Stimulated activated CD4-positive, alpha-beta T cell treated with anti-CD3 and anti-CD28 coated beads, Interleukin-15, amount 100 ng/mL, for 48 hours (primary cell): Measurements from ENCODE around the gene PGC.

Source experiments
- DNase-seq, 2 donors: peaks; one replicate each; pipeline ENCODE4 v3.0.0-alpha.2; 2020; ENCODE audit warnings: low read depth in 2 of 2

The PGC gene

GRCh38 chr6:41747256-41748101 is at the start of gene PGC:
TSS of gene PGC (minus strand) at chr6:41747397. CDS start at chr6:41747334, 63 bp downstream.
- DNase-seq, result no peak

GRCh38 chr6:41796474-41796873 is 49.3 kb upstream of the PGC start:
- DNase-seq, result no peak

GRCh38 chr6:41791984-41792383 is 44.8 kb upstream of the PGC start:
- DNase-seq, result no peak

GRCh38 chr6:41791305-41791704 is 44.1 kb upstream of the PGC start:
- DNase-seq, result no peak

- DNase-seq, result no peak
Measured at GRCh38 chr6:41790045-41790444, 42.8 kb upstream of the PGC start.

- no peak for DNase-seq
Measured at GRCh38 chr6:41789390-41789724, 42.2 kb upstream of the PGC start.

- peak; percentile 94 to 95 for DNase-seq
Measured at GRCh38 chr6:41787219-41787917, 40.2 kb upstream of the PGC start, which contains the start of gene TOMM6. TSS of gene TOMM6 (plus strand) at chr6:41787694. CDS start at chr6:41787698, 4 bp downstream.

GRCh38 chr6:41786451-41787218 is 39.4 kb upstream of the PGC start:
- DNase-seq, result peak; percentile 66 to 85

GRCh38 chr6:41785689-41786450 is 38.7 kb upstream of the PGC start:
- DNase-seq, result no peak

GRCh38 chr6:41785254-41785653 is 38.1 kb upstream of the PGC start:
- DNase-seq, result no peak

GRCh38 chr6:41784581-41785171 is 37.5 kb upstream of the PGC start:
- no peak for DNase-seq

GRCh38 chr6:41783106-41783780 is 36.0 kb upstream of the PGC start:
- no peak for DNase-seq

- no peak for DNase-seq
Measured at GRCh38 chr6:41781366-41781730, 34.2 kb upstream of the PGC start.

- no peak for DNase-seq
Measured at GRCh38 chr6:41780551-41781365, 33.6 kb upstream of the PGC start, which contains the start of gene PRICKLE4. TSS of gene PRICKLE4 (plus strand) at chr6:41780782. CDS start at chr6:41783474, 2,692 bp downstream.

GRCh38 chr6:41779788-41780550 is 32.8 kb upstream of the PGC start, which contains the start of gene FRS3:
TSS of gene FRS3 (minus strand) at chr6:41779900. CDS start at chr6:41776987, 2,913 bp downstream.
- DNase-seq, result peak; percentile 98 to 99

- no peak for DNase-seq
Measured at GRCh38 chr6:41779336-41779735, 32.1 kb upstream of the PGC start.

- DNase-seq, result no peak
Measured at GRCh38 chr6:41778895-41779294, 31.7 kb upstream of the PGC start.

- no peak for DNase-seq
Measured at GRCh38 chr6:41777551-41778285, 30.5 kb upstream of the PGC start.
